Activated T-helper 2 cell treated with anti-CD3 and anti-CD28 coated beads, Interferon-gamma antibody, Interleukin-2, Interleukin-4, amounts not matched to agents 10 μg/mL and 5 μg/mL and 100 μg/mL, durations not matched to agents 14 hours and 24 hours and 36 hours (primary cell): ENCODE measurements around the gene SLC16A5. TPM values are rescaled to one million over a fixed set of nuclear protein-coding genes. Genes with fewer than 3 reads are reported as not detected.
"Not testable (repeated sequence)": the region's sequence is repeated elsewhere in the genome, so short reads cannot be mapped to it uniquely, and the experiment has no call there.

Experiments used
- DNase-seq: peaks from one replicate; pipeline ENCODE4 v3.0.0; 2021; ENCODE audit warnings: low spot score
- H3K27ac Mint-ChIP-seq: one replicate; pipeline ENCODE4 v1.8.0; 2021; ENCODE audit warnings: mixed read lengths
- H3K27me3 Mint-ChIP-seq: one replicate; pipeline ENCODE4 v1.8.0; 2021; ENCODE audit warnings: low read depth, mixed read lengths
- H3K36me3 Mint-ChIP-seq: one replicate; pipeline ENCODE4 v1.8.0; 2021; ENCODE audit warnings: low read depth, mixed read lengths
- H3K4me1 Mint-ChIP-seq: one replicate; pipeline ENCODE4 v1.8.0; 2021; ENCODE audit warnings: low read depth, mixed read lengths
- H3K4me3 Mint-ChIP-seq: one replicate; pipeline ENCODE4 v1.8.0; 2021; ENCODE audit warnings: low read depth, mild to moderate bottlenecking, moderate library complexity, mixed read lengths
- H3K9me3 Mint-ChIP-seq: one replicate; pipeline ENCODE4 v1.8.0; 2021; ENCODE audit warnings: mixed read lengths
- intact Hi-C: fragments of 100-400 bp; cut with micrococcal nuclease; formaldehyde crosslinking; loops from one replicate; pipeline ENCODE4 v1.15.1; 2023
- total RNA-seq: library from RNA; stranded (reverse); gene quantifications from 2 replicates; pipeline ENCODE4 v1.2.3, GENCODE V29; 2022

SLC16A5 gene
- total RNA-seq, 1 donor from 2014 or later, result 11.6 TPM

GRCh38 chr17:75127936-75128335 is 40.2 kb downstream of the SLC16A5 start:
- intact Hi-C loops, H3K27me3 Mint-ChIP-seq, DNase-seq, H3K9me3 Mint-ChIP-seq, H3K27ac Mint-ChIP-seq, H3K4me3 Mint-ChIP-seq: not testable (repeated sequence)
- H3K4me1 Mint-ChIP-seq, result peaks cover 33% of the 10 kb centered on the region
- peaks cover 26% of the 10 kb centered on the region for H3K36me3 Mint-ChIP-seq

- Mint-ChIP-seq H3K9me3 (no peaks in the 10 kb centered on the region), H3K4me1 (peaks cover 32% of the 10 kb centered on the region), H3K27me3 (no peaks in the 10 kb centered on the region), H3K27ac (no peak overlapping the region), H3K4me3 (peak overlapping the region; percentile 57), H3K36me3 (peaks cover 24% of the 10 kb centered on the region)
- intact Hi-C loops, result no loop called here
- DNase-seq, result no peak
These were observed 41.1 kb downstream of the SLC16A5 start for GRCh38 chr17:75128694-75129505.

GRCh38 chr17:75129576-75129975 is 41.8 kb downstream of the SLC16A5 start:
- no peaks in the 10 kb centered on the region for H3K9me3 Mint-ChIP-seq
- H3K4me1 Mint-ChIP-seq, result peaks cover 25% of the 10 kb centered on the region
- DNase-seq, result no peak
- peak overlapping the region; percentile 54 for H3K4me3 Mint-ChIP-seq
- intact Hi-C loops, result no loop called here
- peaks cover 20% of the 10 kb centered on the region for H3K36me3 Mint-ChIP-seq
- H3K27me3 Mint-ChIP-seq, result no peaks in the 10 kb centered on the region
- no peak overlapping the region for H3K27ac Mint-ChIP-seq

- Mint-ChIP-seq H3K4me1 (peaks cover 19% of the 10 kb centered on the region), H3K27ac (peak overlapping the region; percentile 81), H3K9me3 (no peaks in the 10 kb centered on the region), H3K36me3 (peaks cover 23% of the 10 kb centered on the region), H3K4me3 (peak overlapping the region; percentile 88), H3K27me3 (no peaks in the 10 kb centered on the region)
- DNase-seq, result no peak
- intact Hi-C loops, result loop anchor here (10.0 kb wide), 1 partner anchor 55 kb away; the partner anchor contains the start of gene SUMO2
These were observed 42.4 kb downstream of the SLC16A5 start for GRCh38 chr17:75130059-75130631.

- H3K27me3 Mint-ChIP-seq, result no peaks in the 10 kb centered on the region
- H3K27ac Mint-ChIP-seq, result peak overlapping the region; percentile 81
- H3K4me1 Mint-ChIP-seq, result peaks cover 16% of the 10 kb centered on the region
- intact Hi-C loops, result loop anchor here (1.0 to 10.0 kb wide), 2 partner anchors 24 to 54 kb away; partner anchors contain the start of genes JPT1 and SUMO2
- peaks cover 25% of the 10 kb centered on the region for H3K36me3 Mint-ChIP-seq
- H3K4me3 Mint-ChIP-seq, result peak overlapping the region; percentile 88
- DNase-seq, result peak; percentile 26
- no peaks in the 10 kb centered on the region for H3K9me3 Mint-ChIP-seq
These were observed 43.0 kb downstream of the SLC16A5 start for GRCh38 chr17:75130632-75131277.

- H3K9me3 Mint-ChIP-seq, result no peaks in the 10 kb centered on the region
These were observed 43.7 kb downstream of the SLC16A5 start, which contains the start of gene NT5C for GRCh38 chr17:75131278-75132017. TSS of gene NT5C (minus strand) at chr17:75131742. CDS start at chr17:75131707, 35 bp downstream.

GRCh38 chr17:75132018-75133000 is 44.6 kb downstream of the SLC16A5 start:
- not testable (repeated sequence) for H3K27me3 Mint-ChIP-seq, DNase-seq, H3K9me3 Mint-ChIP-seq, H3K4me1 Mint-ChIP-seq
- H3K36me3 Mint-ChIP-seq, result peaks cover 36% of the 10 kb centered on the region
- H3K4me3 Mint-ChIP-seq, result peak overlapping the region; percentile 85
- H3K27ac Mint-ChIP-seq, result peak overlapping the region; percentile 83
- intact Hi-C loops, result loop anchor here (10.0 kb wide), 1 partner anchor 52 kb away; the partner anchor contains the start of gene SUMO2

More at GRCh38 chr17:75131278-75132017, 43.7 kb downstream of the SLC16A5 start, which contains the start of gene NT5C:
- H3K4me3 Mint-ChIP-seq, result peak within 1 kb of the TSS; percentile 88
- peak; percentile 67 for DNase-seq
- H3K27me3 Mint-ChIP-seq, result no peaks in the 10 kb centered on the region
- H3K36me3 Mint-ChIP-seq, result peaks cover 30% of the 10 kb centered on the region
- intact Hi-C loops, result loop anchor here (1.0 to 10.0 kb wide), 2 partner anchors 23 to 53 kb away; partner anchors contain the start of genes JPT1 and SUMO2
- peaks cover 9% of the 10 kb centered on the region for H3K4me1 Mint-ChIP-seq
- H3K27ac Mint-ChIP-seq, result peak within 1 kb of the TSS; percentile 83

- H3K4me3 Mint-ChIP-seq, result peak overlapping the region; percentile 2
- H3K4me1 Mint-ChIP-seq, result peaks cover 9% of the 10 kb centered on the region
- H3K9me3 Mint-ChIP-seq, result no peaks in the 10 kb centered on the region
- DNase-seq, result no peak
- H3K27ac Mint-ChIP-seq, result no peak overlapping the region
- intact Hi-C loops, result loop anchor here (10.0 kb wide), 1 partner anchor 52 kb away; the partner anchor contains the start of gene SUMO2
- H3K27me3 Mint-ChIP-seq, result no peaks in the 10 kb centered on the region
- peaks cover 36% of the 10 kb centered on the region for H3K36me3 Mint-ChIP-seq
These were observed 45.2 kb downstream of the SLC16A5 start for GRCh38 chr17:75133001-75133400.

- H3K27ac Mint-ChIP-seq, H3K4me3 Mint-ChIP-seq, DNase-seq, H3K9me3 Mint-ChIP-seq, H3K27me3 Mint-ChIP-seq, H3K4me1 Mint-ChIP-seq: not testable (repeated sequence)
- intact Hi-C loops, result loop anchor here (10.0 kb wide), 1 partner anchor 51 kb away; the partner anchor contains the start of gene SUMO2
- peaks cover 38% of the 10 kb centered on the region for H3K36me3 Mint-ChIP-seq
These were observed 46.0 kb downstream of the SLC16A5 start for GRCh38 chr17:75133607-75134347.

- peaks cover 5% of the 10 kb centered on the region for H3K4me1 Mint-ChIP-seq
- peaks cover 38% of the 10 kb centered on the region for H3K36me3 Mint-ChIP-seq
- H3K27me3 Mint-ChIP-seq, result no peaks in the 10 kb centered on the region
- intact Hi-C loops, result loop anchor here (10.0 kb wide), 1 partner anchor 49 kb away; the partner anchor contains the start of gene SUMO2
- no peak for DNase-seq
- H3K27ac Mint-ChIP-seq, result peak overlapping the region; percentile 46
- no peak overlapping the region for H3K4me3 Mint-ChIP-seq
- no peaks in the 10 kb centered on the region for H3K9me3 Mint-ChIP-seq
These were observed 47.7 kb downstream of the SLC16A5 start for GRCh38 chr17:75135452-75135851.
